IPS-20b (cell line): Measurements from ENCODE around the gene RCE1.

ENCODE experiments used
- H3K27ac ChIP-seq: one replicate; pipeline ENCODE4 v1.5.1; 2013; ENCODE audit warnings: low read length
- H3K27me3 ChIP-seq: 2 replicates; pipeline ENCODE4 v1.6.1; 2013; ENCODE audit warnings: mild to moderate bottlenecking, low read length, inconsistent platforms; ENCODE audit not compliant: insufficient read depth
- H3K36me3 ChIP-seq: 2 replicates; pipeline ENCODE4 v1.6.1; 2013; ENCODE audit warnings: low read depth, mild to moderate bottlenecking, inconsistent platforms, low read length, moderate library complexity; ENCODE audit not compliant: insufficient read depth
- H3K4me1 ChIP-seq: 2 replicates; pipeline ENCODE4 v1.6.1; 2013; ENCODE audit warnings: mild to moderate bottlenecking, control low read depth, inconsistent platforms, low read length, moderate library complexity; ENCODE audit not compliant: insufficient read depth
- H3K4me3 ChIP-seq: 2 replicates; pipeline ENCODE4 v1.5.1; 2013; ENCODE audit warnings: mild to moderate bottlenecking, low read length, inconsistent platforms
- H3K9ac ChIP-seq: 2 replicates; pipeline ENCODE4 v1.6.1; 2013; ENCODE audit warnings: low read depth, mild to moderate bottlenecking, inconsistent platforms, low read length, moderate library complexity
- H3K9me3 ChIP-seq: 2 replicates; pipeline ENCODE4 v1.6.1; 2013; ENCODE audit warnings: mild to moderate bottlenecking, low read depth, low read length, inconsistent platforms; ENCODE audit not compliant: insufficient read depth

Gene RCE1

DNA sequence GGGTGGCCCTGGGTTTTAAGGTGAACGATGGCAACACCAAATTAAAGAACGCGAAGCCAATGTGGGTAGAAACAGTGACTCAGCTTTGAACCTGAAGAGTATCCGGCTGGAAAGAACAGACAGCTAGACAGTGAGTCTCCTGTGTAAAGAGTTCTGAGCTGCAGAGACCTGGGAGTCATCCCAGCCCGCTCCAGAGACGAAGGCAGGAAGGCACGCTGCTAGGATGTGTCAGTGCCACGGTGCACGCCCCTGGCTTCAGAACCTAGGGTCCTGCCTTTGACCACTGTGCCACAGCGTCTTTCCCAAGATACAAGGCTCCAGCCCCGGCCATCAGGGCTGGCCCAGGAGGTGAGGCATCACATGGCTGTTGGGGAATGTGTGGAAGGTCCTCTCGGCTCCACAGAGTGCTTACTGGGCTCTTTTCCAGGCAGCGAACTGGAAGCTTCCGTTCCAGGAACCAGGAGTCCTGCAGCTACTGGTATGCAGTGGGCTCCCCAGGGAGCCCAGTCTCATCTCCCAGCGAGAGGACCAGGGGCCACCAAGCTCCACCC is 43.5 kb downstream of the RCE1 start:
- Histone ChIP-seq H3K4me3 (no peak overlapping the region), H3K27me3 (no peaks in the 10 kb centered on the region), H3K4me1 (peaks cover 11% of the 10 kb centered on the region; the same call in 1 of the 2 replicates), H3K9ac (no peak overlapping the region), H3K27ac (no peak overlapping the region), H3K9me3 (no peaks in the 10 kb centered on the region), H3K36me3 (no peaks in the 10 kb centered on the region)

GRCh38 chr11:66887526-66887925 is 44.3 kb downstream of the RCE1 start:
- peaks cover 11% of the 10 kb centered on the region; the same call in 1 of the 2 replicates for H3K4me1 ChIP-seq
- no peak overlapping the region for H3K4me3 ChIP-seq
- H3K9me3 ChIP-seq, result no peaks in the 10 kb centered on the region
- H3K9ac ChIP-seq, result no peak overlapping the region
- no peaks in the 10 kb centered on the region for H3K27me3 ChIP-seq
- no peak overlapping the region for H3K27ac ChIP-seq
- H3K36me3 ChIP-seq, result no peaks in the 10 kb centered on the region

DNA sequence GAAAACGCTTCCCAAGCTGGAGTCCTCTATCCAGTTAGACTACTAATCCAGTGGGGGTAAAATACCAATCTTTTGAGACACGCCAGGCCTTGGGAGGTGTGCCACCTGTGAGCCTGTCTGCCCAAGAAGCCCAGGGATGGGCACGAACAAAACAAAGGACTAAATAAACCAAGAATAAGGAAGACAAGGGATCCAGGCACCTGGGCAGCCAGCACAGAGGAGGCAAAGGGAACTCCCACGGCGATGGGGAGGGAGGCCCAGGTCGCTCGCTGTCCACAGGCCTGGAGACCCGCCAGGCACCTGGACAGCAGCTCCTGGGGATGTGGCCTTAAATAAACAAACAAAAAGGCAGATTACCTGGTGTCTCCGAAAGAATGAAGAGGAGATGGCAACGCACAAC is 45.0 kb downstream of the RCE1 start:
- Histone ChIP-seq H3K4me1 (peaks cover 16% of the 10 kb centered on the region; the same call in 1 of the 2 replicates), H3K27me3 (no peaks in the 10 kb centered on the region), H3K4me3 (no peak overlapping the region), H3K27ac (no peak overlapping the region), H3K9me3 (no peaks in the 10 kb centered on the region), H3K36me3 (no peaks in the 10 kb centered on the region), H3K9ac (no peak overlapping the region)

GRCh38 chr11:66889960-66890359 is 46.7 kb downstream of the RCE1 start:
- Histone ChIP-seq H3K4me3 (no peak overlapping the region), H3K27ac (no peak overlapping the region), H3K4me1 (peaks cover 23% of the 10 kb centered on the region; the same call in 1 of the 2 replicates), H3K9me3 (no peaks in the 10 kb centered on the region), H3K9ac (no peak overlapping the region), H3K36me3 (no peaks in the 10 kb centered on the region), H3K27me3 (no peaks in the 10 kb centered on the region)

- H3K27ac ChIP-seq, result no peak overlapping the region
- no peak overlapping the region for H3K9ac ChIP-seq
- H3K27me3 ChIP-seq, result no peaks in the 10 kb centered on the region
Observed at GRCh38 chr11:66891851-66892660, 48.8 kb downstream of the RCE1 start.

GRCh38 chr11:66892911-66893310 is 49.7 kb downstream of the RCE1 start:
- H3K27ac ChIP-seq, result no peak overlapping the region
- no peaks in the 10 kb centered on the region for H3K36me3 ChIP-seq
- peaks cover 19% of the 10 kb centered on the region; the same call in 1 of the 2 replicates for H3K4me1 ChIP-seq
- no peaks in the 10 kb centered on the region for H3K27me3 ChIP-seq
- H3K4me3 ChIP-seq, result no peak overlapping the region
- H3K9ac ChIP-seq, result no peak overlapping the region
- no peaks in the 10 kb centered on the region for H3K9me3 ChIP-seq

More at GRCh38 chr11:66891851-66892660, 48.8 kb downstream of the RCE1 start:
- Histone ChIP-seq H3K36me3 (no peaks in the 10 kb centered on the region), H3K9me3 (no peaks in the 10 kb centered on the region), H3K4me1 (peaks cover 19% of the 10 kb centered on the region; the same call in 1 of the 2 replicates), H3K4me3 (no peak overlapping the region)

GRCh38 chr11:66894141-66894540 is 50.9 kb downstream of the RCE1 start:
- Histone ChIP-seq H3K36me3 (no peaks in the 10 kb centered on the region), H3K4me1 (peaks cover 19% of the 10 kb centered on the region; the same call in 1 of the 2 replicates), H3K27me3 (no peaks in the 10 kb centered on the region), H3K27ac (no peak overlapping the region), H3K9ac (no peak overlapping the region), H3K4me3 (no peak overlapping the region), H3K9me3 (no peaks in the 10 kb centered on the region)
